Vagina (tissue), 2 donors: ENCODE measurements around the gene CD300H.

Experiments used
- CTCF ChIP-seq, 3 experiments: fragments of 450-650 bp in 2 of 3; fragments of 200-600 bp in 1 of 3; sonication (generic) in 1 of 3; IDR thresholded peaks; one replicate each; pipeline ENCODE4 v1.5.1; 2017 to 2019; ENCODE audit warnings: antibody characterized with exemption in 3 of 3, mild to moderate bottlenecking in 2 of 3, moderate library complexity in 2 of 3
- POLR2A ChIP-seq, 2 donors: fragments of 450-650 bp; IDR thresholded peaks; one replicate each; pipeline ENCODE4 v1.6.1; 2017; ENCODE audit warnings: antibody characterized with exemption in 2 of 2, mild to moderate bottlenecking in 2 of 2, moderate library complexity in 2 of 2
- POLR2AphosphoS5 ChIP-seq, 2 donors: sonication (generic); formaldehyde crosslinking; IDR thresholded peaks; one replicate each; pipeline ENCODE4 v1.9.0; 2017; ENCODE audit warnings: antibody characterized with exemption in 2 of 2, mild to moderate bottlenecking in 2 of 2, low read depth in 1 of 2; ENCODE audit not compliant: insufficient read depth in 1 of 2

- TF ChIP-seq POLR2AphosphoS5 (IDR thresholded peaks at IDR 0.05; ENCODE audit: insufficient read depth in 1 of 2, low read depth in 1 of 2) (no peak), CTCF (IDR thresholded peaks at IDR 0.05) (no peak), POLR2A (IDR thresholded peaks at IDR 0.05) (no peak)
These were observed 39.9 kb upstream of the CD300H start for GRCh38 chr17:74607221-74607620.
